ENCODE data around the gene DCUN1D3.
"Not testable (repeated sequence)": the region's sequence is repeated elsewhere in the genome, so short reads cannot be mapped to it uniquely, and the experiment has no call there.

Gene DCUN1D3

DNA sequence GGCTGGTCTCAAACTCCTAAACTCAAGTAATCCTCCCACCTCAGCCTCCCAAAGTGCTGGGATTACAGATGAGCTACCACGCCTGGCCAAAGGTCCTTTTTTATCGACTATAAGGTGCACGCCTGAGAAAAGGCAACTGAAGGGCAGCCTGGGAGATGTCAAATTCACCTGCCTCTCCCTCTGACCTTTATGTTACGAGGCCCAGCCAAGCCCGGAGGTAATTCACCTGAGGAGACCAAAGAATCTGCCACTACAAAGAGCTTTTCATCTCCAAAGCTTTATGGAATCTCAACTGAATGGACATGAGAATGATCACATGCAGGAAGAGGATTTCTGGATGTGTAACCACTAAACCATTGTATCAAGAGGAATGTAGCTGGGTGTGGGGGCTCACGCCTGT is 37.6 kb upstream of the DCUN1D3 start:
- TF ChIP-seq POLR2A (IDR thresholded peaks at IDR 0.05; ENCODE audit: extremely low read depth, insufficient read length): no peak
- TF ChIP-seq, protein P1, sequence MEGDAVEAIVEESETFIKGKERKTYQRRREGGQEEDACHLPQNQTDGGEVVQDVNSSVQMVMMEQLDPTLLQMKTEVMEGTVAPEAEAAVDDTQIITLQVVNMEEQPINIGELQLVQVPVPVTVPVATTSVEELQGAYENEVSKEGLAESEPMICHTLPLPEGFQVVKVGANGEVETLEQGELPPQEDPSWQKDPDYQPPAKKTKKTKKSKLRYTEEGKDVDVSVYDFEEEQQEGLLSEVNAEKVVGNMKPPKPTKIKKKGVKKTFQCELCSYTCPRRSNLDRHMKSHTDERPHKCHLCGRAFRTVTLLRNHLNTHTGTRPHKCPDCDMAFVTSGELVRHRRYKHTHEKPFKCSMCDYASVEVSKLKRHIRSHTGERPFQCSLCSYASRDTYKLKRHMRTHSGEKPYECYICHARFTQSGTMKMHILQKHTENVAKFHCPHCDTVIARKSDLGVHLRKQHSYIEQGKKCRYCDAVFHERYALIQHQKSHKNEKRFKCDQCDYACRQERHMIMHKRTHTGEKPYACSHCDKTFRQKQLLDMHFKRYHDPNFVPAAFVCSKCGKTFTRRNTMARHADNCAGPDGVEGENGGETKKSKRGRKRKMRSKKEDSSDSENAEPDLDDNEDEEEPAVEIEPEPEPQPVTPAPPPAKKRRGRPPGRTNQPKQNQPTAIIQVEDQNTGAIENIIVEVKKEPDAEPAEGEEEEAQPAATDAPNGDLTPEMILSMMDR (IDR thresholded peaks at IDR 0.05; ENCODE audit: low read depth, low read length): no peak
- no peak for TF ChIP-seq MAX (IDR thresholded peaks at IDR 0.05; ENCODE audit: low read depth, low read length)
- H3K4me3 ChIP-seq (ENCODE audit: low read depth, low read length): no peak overlapping the region
- no peak for DNase-seq (ENCODE audit: low read depth)

- TF ChIP-seq POLR2A (IDR thresholded peaks at IDR 0.05; ENCODE audit: extremely low read depth, insufficient read length) (no peak), MYC (IDR thresholded peaks at IDR 0.05; ENCODE audit: low read depth, low read length) (no peak), MAX (IDR thresholded peaks at IDR 0.05; ENCODE audit: low read depth, low read length) (no peak)
- TF ChIP-seq, protein P1 (IDR thresholded peaks at IDR 0.05; ENCODE audit: low read depth, low read length): no peak
- no peak overlapping the region for H3K4me3 ChIP-seq (ENCODE audit: low read depth, low read length)
- no peak for DNase-seq (ENCODE audit: low read depth)
Measured at GRCh38 chr16:20933589-20933988, 33.4 kb upstream of the DCUN1D3 start.

DNA sequence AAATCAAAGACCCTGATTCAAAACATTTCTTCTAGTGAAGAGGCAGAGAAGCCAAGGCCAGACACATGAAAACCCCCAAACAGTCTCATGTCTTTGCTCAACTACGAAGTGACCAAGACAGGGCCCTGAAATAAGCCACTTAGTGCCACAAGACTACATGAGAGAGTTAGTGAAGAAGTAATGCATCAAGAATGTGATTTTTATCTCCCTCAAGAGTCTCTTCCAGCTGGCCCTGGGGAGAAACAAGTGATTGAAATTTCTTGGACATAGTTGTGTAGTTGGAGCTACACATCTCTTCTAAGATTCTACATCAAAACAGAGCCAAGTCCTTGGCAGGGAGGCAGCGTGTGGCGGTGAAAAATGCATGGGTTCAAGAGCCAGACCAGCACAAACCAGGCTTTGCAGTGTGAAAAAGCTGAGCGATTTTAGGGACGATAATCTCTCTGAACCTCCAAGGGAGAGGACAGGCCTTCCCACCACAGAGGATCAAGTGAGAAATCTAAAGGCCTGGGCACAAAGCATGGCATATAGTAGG is 31.0 kb upstream of the DCUN1D3 start:
- TF ChIP-seq, protein P1 (IDR thresholded peaks at IDR 0.05; ENCODE audit: low read depth, low read length): no peak
- TF ChIP-seq MAX (IDR thresholded peaks at IDR 0.05; ENCODE audit: low read depth, low read length): no peak
- no peak for TF ChIP-seq POLR2A (IDR thresholded peaks at IDR 0.05; ENCODE audit: extremely low read depth, insufficient read length)
- TF ChIP-seq MYC (IDR thresholded peaks at IDR 0.05; ENCODE audit: low read depth, low read length): no peak
- DNase-seq (ENCODE audit: low read depth): no peak
- H3K4me3 ChIP-seq (ENCODE audit: low read depth, low read length): no peak overlapping the region

DNA sequence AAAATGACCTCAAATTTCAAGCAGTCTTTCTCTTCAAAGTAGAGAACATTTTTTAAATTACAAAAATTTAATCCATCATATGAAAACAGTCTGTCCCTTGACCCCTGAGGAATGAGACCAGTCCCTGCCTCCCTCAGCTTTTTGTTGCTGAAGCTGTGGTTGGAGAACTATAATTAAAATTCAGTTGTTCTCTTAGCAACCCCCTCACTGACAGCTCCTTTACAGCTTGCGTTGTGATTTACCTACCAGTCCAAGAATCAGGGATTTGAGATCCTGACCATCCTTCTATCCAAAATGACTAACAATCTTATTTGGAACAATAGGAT is 30.2 kb upstream of the DCUN1D3 start:
- no peak overlapping the region for H3K4me3 ChIP-seq (ENCODE audit: low read depth, low read length)
- no peak for DNase-seq (ENCODE audit: low read depth)
- TF ChIP-seq, protein P1 (IDR thresholded peaks at IDR 0.05; ENCODE audit: low read depth, low read length): no peak
- no peak for TF ChIP-seq MAX (IDR thresholded peaks at IDR 0.05; ENCODE audit: low read depth, low read length)
- TF ChIP-seq MYC (IDR thresholded peaks at IDR 0.05; ENCODE audit: low read depth, low read length): no peak
- TF ChIP-seq POLR2A (IDR thresholded peaks at IDR 0.05; ENCODE audit: extremely low read depth, insufficient read length): no peak

- not testable (repeated sequence) for H3K4me3 ChIP-seq (ENCODE audit: low read depth, low read length); DNase-seq (ENCODE audit: low read depth)
Measured at GRCh38 chr16:20929676-20930364, 29.7 kb upstream of the DCUN1D3 start.

GRCh38 chr16:20928774-20929411 is 28.7 kb upstream of the DCUN1D3 start:
- no peak for DNase-seq (ENCODE audit: low read depth)
- no peak overlapping the region for H3K4me3 ChIP-seq (ENCODE audit: low read depth, low read length)
- TF ChIP-seq MYC (IDR thresholded peaks at IDR 0.05; ENCODE audit: low read depth, low read length): no peak
- TF ChIP-seq, protein P1 (IDR thresholded peaks at IDR 0.05; ENCODE audit: low read depth, low read length): no peak
- TF ChIP-seq POLR2A (IDR thresholded peaks at IDR 0.05; ENCODE audit: extremely low read depth, insufficient read length): no peak
- TF ChIP-seq MAX (IDR thresholded peaks at IDR 0.05; ENCODE audit: low read depth, low read length): no peak
